Mesenchymal stem cell (in vitro differentiated cells and primary cell): ENCODE data around the gene ZNHIT1.

Source experiments
- DNase-seq: peaks from one replicate; pipeline ENCODE4 v3.0.0-alpha.2; 2013
- H2AFZ ChIP-seq: one replicate; pipeline ENCODE4 v1.6.1; 2013; ENCODE audit warnings: low read depth, mild to moderate bottlenecking, control low read depth, inconsistent platforms, low read length, moderate library complexity
- H2AK5ac ChIP-seq: 2 replicates; pipeline ENCODE4 v1.6.1; 2013; ENCODE audit warnings: low read length, moderate library complexity, mild to moderate bottlenecking, inconsistent platforms; ENCODE audit not compliant: severe bottlenecking
- H2BK120ac ChIP-seq: one replicate; pipeline ENCODE4 v1.6.1; 2013; ENCODE audit warnings: low read depth, mild to moderate bottlenecking, inconsistent platforms, low read length, moderate library complexity
- H2BK12ac ChIP-seq, 2 experiments: one replicate each; pipeline ENCODE4 v1.6.1; 2013; ENCODE audit warnings: inconsistent platforms in 2 of 2, low read length in 2 of 2, mild to moderate bottlenecking in 2 of 2, moderate library complexity in 2 of 2, control low read depth in 1 of 2
- H2BK15ac ChIP-seq: one replicate; pipeline ENCODE4 v1.6.1; 2013; ENCODE audit warnings: mild to moderate bottlenecking, low read depth, inconsistent platforms; ENCODE audit not compliant: poor library complexity, severe bottlenecking
- H2BK5ac ChIP-seq: 2 replicates; pipeline ENCODE4 v1.6.1; 2013; ENCODE audit warnings: low read depth, mild to moderate bottlenecking, low read length, control low read depth, inconsistent platforms; ENCODE audit not compliant: poor library complexity, severe bottlenecking
- H3K14ac ChIP-seq, 2 experiments: one replicate each; pipeline ENCODE4 v1.6.1; 2013; ENCODE audit warnings: inconsistent platforms in 2 of 2, low read length in 2 of 2, control low read depth in 1 of 2, mild to moderate bottlenecking in 1 of 2, moderate library complexity in 1 of 2
- H3K18ac ChIP-seq, 2 experiments: one replicate each; pipeline ENCODE4 v1.6.1; 2013; ENCODE audit warnings: inconsistent platforms in 2 of 2, low read length in 2 of 2, control low read depth in 1 of 2, low read depth in 1 of 2, mild to moderate bottlenecking in 1 of 2
- H3K23ac ChIP-seq, 2 experiments: one replicate each; pipeline ENCODE4 v1.6.1; 2013; ENCODE audit warnings: inconsistent platforms in 2 of 2, low read length in 2 of 2, mild to moderate bottlenecking in 2 of 2, moderate library complexity in 2 of 2, control low read depth in 1 of 2
- H3K27ac ChIP-seq: 2 replicates; pipeline ENCODE4 v1.5.1; 2013; ENCODE audit warnings: mild to moderate bottlenecking, moderate library complexity, low read length, control low read depth, inconsistent platforms; ENCODE audit not compliant: poor library complexity, severe bottlenecking
- H3K27me3 ChIP-seq, 2 experiments: 2 replicates each; pipeline versions ENCODE4 v1.6.1 to v1.7.0; 2013; ENCODE audit warnings: low read length in 2 of 2, mild to moderate bottlenecking in 2 of 2, moderate library complexity in 2 of 2, control low read depth in 1 of 2, inconsistent platforms in 1 of 2; ENCODE audit not compliant: control insufficient read depth in 1 of 2, insufficient read depth in 1 of 2
- H3K36me3 ChIP-seq, 2 experiments: 2 replicates each; pipeline versions ENCODE4 v1.6.1 to v1.7.0; 2013; ENCODE audit warnings: low read length in 2 of 2, control low read depth in 1 of 2, inconsistent platforms in 1 of 2, low read depth in 1 of 2, mild to moderate bottlenecking in 1 of 2; ENCODE audit not compliant: insufficient read depth in 2 of 2, control insufficient read depth in 1 of 2
- H3K4ac ChIP-seq, 2 experiments: one replicate each; pipeline ENCODE4 v1.6.1; 2013; ENCODE audit warnings: inconsistent platforms in 2 of 2, low read length in 2 of 2, mild to moderate bottlenecking in 2 of 2, moderate library complexity in 2 of 2, control low read depth in 1 of 2, low read depth in 1 of 2
- H3K4me1 ChIP-seq: 2 replicates; pipeline ENCODE4 v1.6.1; 2013; ENCODE audit warnings: low read depth, low read length, control low read depth; ENCODE audit not compliant: control insufficient read depth, insufficient read depth
- H3K4me2 ChIP-seq: 2 replicates; pipeline ENCODE4 v1.6.1; 2013; ENCODE audit warnings: low read length, mild to moderate bottlenecking, inconsistent platforms; ENCODE audit not compliant: poor library complexity, severe bottlenecking
- H3K4me3 ChIP-seq, 2 experiments: 2 replicates each; pipeline versions ENCODE4 v1.5.1 to v1.7.0; 2013; ENCODE audit warnings: low read length in 2 of 2, mild to moderate bottlenecking in 2 of 2, control low read depth in 1 of 2, low read depth in 1 of 2; ENCODE audit not compliant: insufficient read depth in 1 of 2
- H3K79me1 ChIP-seq: replicated peaks from 2 replicates; pipeline ENCODE4 v1.6.1; 2013; ENCODE audit warnings: mild to moderate bottlenecking, control low read depth, low read length, inconsistent platforms; ENCODE audit not compliant: poor library complexity, severe bottlenecking
- H3K9ac ChIP-seq: 2 replicates; pipeline ENCODE4 v1.7.0; 2013; ENCODE audit warnings: mild to moderate bottlenecking, low read length, moderate library complexity
- H3K9me3 ChIP-seq: 2 replicates; pipeline ENCODE4 v1.7.0; 2013; ENCODE audit warnings: mild to moderate bottlenecking, low read length; ENCODE audit not compliant: control insufficient read depth
- H4K8ac ChIP-seq: one replicate; pipeline ENCODE4 v1.6.1; 2013; ENCODE audit warnings: inconsistent platforms, mild to moderate bottlenecking, low read length, moderate library complexity
- H4K91ac ChIP-seq: one replicate; pipeline ENCODE4 v1.6.1; 2013; ENCODE audit warnings: mild to moderate bottlenecking, low read length, inconsistent platforms
- WGBS: methylation state at CpG from one replicate; pipeline ENCODE4 v1.1.7; 2013; ENCODE audit warnings: mixed read lengths; 5-methylcytosine and 5-hydroxymethylcytosine counted together

The ZNHIT1 gene

DNA sequence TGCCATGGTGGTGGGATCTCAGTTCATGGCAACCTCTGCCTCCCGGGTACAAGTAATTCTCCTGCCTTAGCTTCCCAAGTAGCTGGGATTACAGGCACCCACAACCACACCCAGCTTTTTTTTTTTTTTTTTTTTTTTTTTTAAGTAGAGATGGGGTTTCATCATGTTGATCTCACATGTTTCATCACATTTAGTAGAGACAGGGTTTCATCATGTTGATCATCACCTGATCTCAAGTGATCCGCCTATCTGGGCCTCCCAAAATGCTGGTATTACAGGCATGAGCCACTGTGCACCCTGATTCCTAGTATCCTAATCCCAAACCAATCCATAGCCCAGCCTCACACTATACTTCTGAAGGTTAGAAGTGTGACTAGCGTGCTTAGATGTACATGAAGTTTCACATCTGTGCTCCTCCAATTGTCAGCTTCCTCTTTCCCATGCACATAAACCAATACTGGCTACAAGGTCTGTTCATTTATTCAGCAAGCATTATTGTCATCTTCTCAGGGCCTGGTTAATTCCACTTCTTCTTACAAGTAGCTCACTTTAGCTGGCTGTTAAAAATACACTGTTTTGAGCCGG is 31.0 kb upstream of the ZNHIT1 start:
- Histone ChIP-seq H3K4me2 (no peak overlapping the region), H2BK120ac (no peak overlapping the region), H3K14ac (no peak overlapping the region), H3K9me3 (no peaks in the 10 kb centered on the region), H3K4ac (no peak overlapping the region), H3K18ac (no peak overlapping the region), H2BK12ac (no peak overlapping the region), H3K79me1 (no peaks in the 10 kb centered on the region), H2BK5ac (no peak overlapping the region), H2BK15ac (no peak overlapping the region), H3K4me3 (no peak overlapping the region), H3K9ac (no peak overlapping the region), H3K23ac (no peak overlapping the region), H3K27ac (no peak overlapping the region), H4K91ac (no peak overlapping the region), H2AK5ac (no peak overlapping the region), H3K27me3 (peaks cover 3% of the 10 kb centered on the region in 2 experiments), H3K4me1 (peaks cover 1% of the 10 kb centered on the region), H2AFZ (no peak overlapping the region), H3K36me3 (no peaks in the 10 kb centered on the region), H4K8ac (no peak overlapping the region)
- WGBS: 92% methylated on average over 3 of the region's 4 CpGs
- DNase-seq: no peak

DNA sequence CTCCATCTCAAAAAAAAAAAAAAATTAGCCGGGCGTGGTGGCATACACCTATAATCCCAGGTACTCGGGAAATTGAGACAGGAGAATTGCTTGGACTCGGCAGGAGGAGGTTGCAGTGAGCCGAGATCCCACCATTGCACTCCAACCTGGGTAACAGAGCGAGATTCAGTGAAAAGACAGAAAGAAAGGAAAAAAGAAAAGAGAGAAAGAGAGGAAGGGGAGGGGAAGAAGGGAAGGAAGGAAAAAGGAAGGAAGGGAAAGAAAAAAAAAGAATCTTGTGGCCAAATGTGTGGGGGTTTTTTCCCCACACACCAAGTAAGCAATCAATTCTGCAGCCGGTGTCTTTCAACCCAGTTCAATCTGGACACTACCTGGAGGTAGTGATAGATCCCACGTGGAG is 28.9 kb upstream of the ZNHIT1 start:
- H4K8ac ChIP-seq: no peak overlapping the region

DNA sequence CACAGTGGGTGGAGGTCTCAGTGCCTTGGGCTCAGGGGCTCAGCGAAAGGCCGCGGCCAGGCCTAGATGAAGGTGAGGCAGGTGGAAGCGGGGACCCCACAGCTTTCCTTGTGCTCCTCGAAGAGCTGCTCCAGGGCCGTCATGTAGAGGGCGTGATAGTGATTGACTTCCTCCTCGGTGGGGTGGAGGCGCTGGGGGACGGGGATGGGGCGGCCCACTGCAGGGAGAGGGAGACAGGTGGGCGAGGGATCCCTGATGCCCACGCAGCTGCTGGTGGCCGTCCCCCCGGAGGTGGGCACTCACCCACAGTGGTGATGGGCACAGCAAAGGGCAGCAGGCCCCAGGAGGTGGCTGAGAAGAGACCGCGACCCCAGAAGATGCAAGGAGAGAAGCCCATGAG is 22.1 kb upstream of the ZNHIT1 start:
- Histone ChIP-seq H3K4ac (no peak overlapping the region), H3K4me3 (no peak overlapping the region), H3K23ac (no peak overlapping the region), H2BK15ac (no peak overlapping the region), H2BK5ac (no peak overlapping the region), H2BK120ac (no peak overlapping the region), H4K91ac (no peak overlapping the region), H3K27me3 (peaks cover 11 to 28% of the 10 kb centered on the region in 2 experiments), H3K36me3 (no peaks in the 10 kb centered on the region), H3K18ac (no peak overlapping the region), H3K79me1 (no peaks in the 10 kb centered on the region), H3K14ac (no peak overlapping the region), H3K4me2 (no peak overlapping the region), H3K4me1 (peaks cover 4% of the 10 kb centered on the region), H2BK12ac (no peak overlapping the region), H4K8ac (no peak overlapping the region), H3K9me3 (no peaks in the 10 kb centered on the region), H3K27ac (no peak overlapping the region), H2AK5ac (no peak overlapping the region), H3K9ac (no peak overlapping the region), H2AFZ (no peak overlapping the region)
- WGBS: 92% methylated on average over 17 of the region's 17 CpGs
- no peak for DNase-seq

More for the DNA sequence above, 28.9 kb upstream of the ZNHIT1 start:
- Histone ChIP-seq H3K27me3 (no peaks in the 10 kb centered on the region), H2AFZ (no peak overlapping the region), H3K36me3 (no peaks in the 10 kb centered on the region), H3K4me2 (no peak overlapping the region), H3K18ac (no peak overlapping the region), H4K91ac (no peak overlapping the region), H3K79me1 (no peaks in the 10 kb centered on the region), H2BK15ac (no peak overlapping the region), H3K9me3 (no peaks in the 10 kb centered on the region), H3K9ac (no peak overlapping the region), H2BK5ac (no peak overlapping the region), H2AK5ac (no peak overlapping the region), H3K4ac (no peak overlapping the region), H2BK120ac (no peak overlapping the region), H3K27ac (no peak overlapping the region), H3K4me3 (no peak overlapping the region), H3K14ac (no peak overlapping the region), H2BK12ac (no peak overlapping the region), H3K4me1 (peaks cover 1% of the 10 kb centered on the region), H3K23ac (no peak overlapping the region)
- 89% methylated on average over 8 of the region's 8 CpGs for WGBS
- DNase-seq: no peak

DNA sequence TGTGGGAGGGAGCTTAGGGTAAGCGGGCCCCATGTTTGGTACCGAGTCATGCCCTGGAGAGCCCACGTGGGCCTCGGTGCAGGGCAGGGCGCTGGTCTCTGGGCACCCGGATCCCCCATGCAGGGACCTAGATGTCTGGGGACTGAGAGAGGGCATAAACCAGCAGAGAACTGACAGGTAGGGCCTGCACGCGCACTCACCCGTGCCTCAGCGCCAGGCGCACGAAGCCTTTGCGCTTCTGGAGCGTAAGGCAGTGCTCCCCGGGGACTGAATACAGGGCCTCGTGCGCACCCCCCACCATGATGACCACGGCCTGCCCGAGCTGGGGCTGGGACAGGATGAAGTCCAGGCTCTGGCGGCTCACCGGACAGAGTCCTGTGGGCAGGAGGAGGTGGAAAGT is 20.0 kb upstream of the ZNHIT1 start:
- H3K79me1 ChIP-seq: no peaks in the 10 kb centered on the region
- H3K27me3 ChIP-seq: peaks cover 32 to 49% of the 10 kb centered on the region in 2 experiments
- H4K8ac ChIP-seq: no peak overlapping the region
- H3K4me2 ChIP-seq: no peak overlapping the region
- H2BK12ac ChIP-seq: no peak overlapping the region
- no peak overlapping the region for H3K18ac ChIP-seq
- 87% methylated on average over 15 of the region's 21 CpGs for WGBS
- H3K27ac ChIP-seq: no peak overlapping the region
- no peak overlapping the region for H2BK15ac ChIP-seq
- H2BK120ac ChIP-seq: no peak overlapping the region
- H3K4ac ChIP-seq: no peak overlapping the region
- H3K9me3 ChIP-seq: no peaks in the 10 kb centered on the region
- no peaks in the 10 kb centered on the region for H3K36me3 ChIP-seq
- no peak overlapping the region for H3K23ac ChIP-seq
- no peak overlapping the region for H2BK5ac ChIP-seq
- no peak overlapping the region for H4K91ac ChIP-seq
- H2AK5ac ChIP-seq: no peak overlapping the region
- H3K9ac ChIP-seq: no peak overlapping the region
- H3K14ac ChIP-seq: no peak overlapping the region
- no peak overlapping the region for H2AFZ ChIP-seq
- DNase-seq: no peak
- no peak overlapping the region for H3K4me3 ChIP-seq
- H3K4me1 ChIP-seq: peaks cover 15% of the 10 kb centered on the region
